K562 (cell line): ENCODE data around the gene SERTAD1. TPM values are rescaled to one million over a fixed set of nuclear protein-coding genes. Genes with fewer than 3 reads are reported as not detected.

Source experiments
- CBX8 ChIP-seq: fragments of 200-600 bp; sonication (generic); IDR thresholded peaks from 2 replicates; pipeline ENCODE4 v1.6.1; 2012; ENCODE audit warnings: borderline replicate concordance, mixed run types, low read depth, mild to moderate bottlenecking, moderate library complexity, mixed read lengths, low read length, control low read depth, inconsistent platforms; ENCODE audit not compliant: poor library complexity, severe bottlenecking; ENCODE audit errors: extremely low read depth
- CCAR2 ChIP-seq: fragments of 200-400 bp; formaldehyde crosslinking; IDR thresholded peaks from 2 replicates; pipeline ENCODE4 v1.6.1; 2017; ENCODE audit warnings: mild to moderate bottlenecking, low read depth, low read length
- CTBP1 ChIP-seq: fragments of 450-650 bp; IDR thresholded peaks from 2 replicates; pipeline ENCODE4 v1.6.1; 2016; ENCODE audit warnings: borderline replicate concordance
- GABPA ChIP-seq: fragments of 200-800 bp; sonication (Bioruptor generic); conservative IDR thresholded peaks from 2 replicates; pipeline ENCODE4 v1.6.1; 2016; ENCODE audit warnings: low read depth, missing genetic modification characterization, missing compliant biosample characterization
- GTF2F1 ChIP-seq: IDR thresholded peaks from 2 replicates; pipeline ENCODE4 v1.6.1; 2011; ENCODE audit warnings: low read depth, low read length, improper control_type of control experiment
- HDAC6 ChIP-seq: IDR thresholded peaks from 2 replicates; pipeline ENCODE4 v1.6.1; 2012; ENCODE audit warnings: low read depth, mild to moderate bottlenecking, control low read depth, inconsistent platforms, low read length, moderate library complexity
- KLF6 ChIP-seq: fragments of 250-450 bp; sonication (Bioruptor Pico); IDR thresholded peaks from 2 replicates; pipeline ENCODE4 v1.4.0; 2020; ENCODE audit warnings: mild to moderate bottlenecking, moderate library complexity, borderline replicate concordance
- MTA2 ChIP-seq: fragments of 450-650 bp; IDR thresholded peaks from 2 replicates; pipeline ENCODE4 v1.6.1; 2016; ENCODE audit warnings: low read depth
- NR2C1 ChIP-seq, 2 experiments: fragments of 450-650 bp; IDR thresholded peaks; 2 replicates each; pipeline ENCODE4 v1.6.1; 2017; ENCODE audit warnings: mild to moderate bottlenecking in 2 of 2, antibody characterized with exemption in 1 of 2, inconsistent platforms in 1 of 2, missing compliant biosample characterization in 1 of 2, missing genetic modification characterization in 1 of 2
- PML ChIP-seq: IDR thresholded peaks from 2 replicates; pipeline ENCODE4 v1.6.1; 2012; ENCODE audit warnings: low read length, inconsistent platforms
- POLR2AphosphoS5 ChIP-seq: IDR thresholded peaks from 2 replicates; pipeline ENCODE4 v1.6.1; 2011; ENCODE audit warnings: mild to moderate bottlenecking, low read depth, low read length, moderate library complexity; ENCODE audit not compliant: control insufficient read depth, insufficient read depth
- SAFB2 ChIP-seq: fragments of 200-400 bp; formaldehyde crosslinking; IDR thresholded peaks from 2 replicates; pipeline ENCODE4 v1.6.1; 2018; ENCODE audit warnings: borderline replicate concordance, low read length, low read depth, moderate library complexity; ENCODE audit not compliant: severe bottlenecking
- SMC3 ChIP-seq: conservative IDR thresholded peaks from 2 replicates; pipeline ENCODE4 v1.6.1; 2011; ENCODE audit warnings: low read depth, low read length, improper control_type of control experiment; ENCODE audit not compliant: insufficient read depth
- SRF ChIP-seq, 2 experiments: fragments of 250-450, 450-650 bp in 1 of 2; sonication (Bioruptor Pico) in 1 of 2; sonication (generic) in 1 of 2; formaldehyde crosslinking; IDR thresholded peaks; 2 replicates each; pipeline versions ENCODE4 v1.5.0 to v1.5.1; 2020 to 2022; ENCODE audit warnings: mild to moderate bottlenecking in 1 of 2, missing genetic modification reagents in 1 of 2
- TAL1 ChIP-seq: fragments of 450-650 bp; IDR thresholded peaks from 2 replicates; pipeline ENCODE4 v1.6.1; 2016; ENCODE audit warnings: mild to moderate bottlenecking
- TCF3 ChIP-seq: sonication (generic); formaldehyde crosslinking; IDR thresholded peaks from 2 replicates; pipeline ENCODE4 v1.4.0; 2020; ENCODE audit warnings: mild to moderate bottlenecking, missing genetic modification reagents
- UBTF ChIP-seq, 2 experiments: IDR thresholded peaks; 2 replicates each; pipeline ENCODE4 v1.6.1; 2012; ENCODE audit warnings: improper control_type of control experiment in 2 of 2, low read depth in 2 of 2, low read length in 2 of 2, borderline replicate concordance in 1 of 2
- ZBTB34 ChIP-seq: fragments of 250-450 bp; sonication (Bioruptor Pico); IDR thresholded peaks from 2 replicates; pipeline ENCODE4 v1.8.0; 2021; ENCODE audit warnings: mild to moderate bottlenecking, moderate library complexity
- ZEB2 ChIP-seq: fragments of 450-650 bp; IDR thresholded peaks from 2 replicates; pipeline ENCODE4 v1.6.1; 2016
- ZNF398 ChIP-seq: fragments of 250-450 bp; sonication (Bioruptor Pico); IDR thresholded peaks from 2 replicates; pipeline ENCODE4 v1.8.0; 2021; ENCODE audit warnings: moderate library complexity, mild to moderate bottlenecking, inconsistent platforms
- ZNF778 ChIP-seq: fragments of 450-650 bp; formaldehyde crosslinking; IDR thresholded peaks from 2 replicates; pipeline ENCODE4 v1.4.0; 2020; ENCODE audit warnings: mild to moderate bottlenecking, moderate library complexity
- polyA plus RNA-seq, 8 experiments: library from polyadenylated mRNA; depleted of rRNA in 4 of 8; stranded (reverse) in 5 of 8; unstranded in 3 of 8; fragments of >200 nt; fragmentation: Nextera tagmentation in 2 of 8; fragmentation: Illumina TruSeq in 1 of 8; extraction: Ambion mirVana in 2 of 8; extraction: Trizol in 1 of 8; gene quantifications; 2 replicates each; pipeline versions ENCODE4 v1.2.1 to v1.2.3, GENCODE V29; 2011 to 2014; ENCODE audit warnings: inconsistent platforms in 1 of 8, missing spikeins in 1 of 8
- total RNA-seq, 7 experiments: library from RNA; depleted of rRNA in 6 of 7; stranded (reverse); fragments of >200 nt in 6 of 7; fragmentation: Illumina TruSeq in 2 of 7; extraction: Trizol in 2 of 7; gene quantifications; 2 replicates each; pipeline versions ENCODE4 v1.2.1 to v1.2.3, GENCODE V29; 2011 to 2021; ENCODE audit warnings: low replicate concordance in 1 of 7

Gene SERTAD1
- total and polyA plus RNA-seq, 9 of the 15 experiments (the other 6 are each of a cell fraction or from before 2014, with no cell fraction given), result 0.15 to 8.7 (median 4.9) TPM

- TF ChIP-seq ZBTB34 (CRISPR knock-in tag), result no peak
- TF ChIP-seq KLF6, result 0 out of 2 replicates have a peak, but pooled peaks have one; percentile 34
- TF ChIP-seq SAFB2, result no peak
- TF ChIP-seq PML, result peak; percentile 92
- TF ChIP-seq GABPA, result no peak
- no peak for TF ChIP-seq ZNF778
- TF ChIP-seq POLR2AphosphoS5, result peak; percentile 98
- TF ChIP-seq ZNF398, result no peak
- peak; percentile 64; the same call in 1 of the 2 replicates for TF ChIP-seq ZEB2
- no peak for TF ChIP-seq GTF2F1
- TF ChIP-seq CTBP1, result peak; percentile 68
- peak; percentile 30 for TF ChIP-seq NR2C1 (IDR thresholded peaks at IDR 0.05)
- no peak for TF ChIP-seq NR2C1 (tag; IDR thresholded peaks at IDR 0.05)
- no peak for TF ChIP-seq HDAC6
- TF ChIP-seq TAL1, result peak; percentile 96
- peak; percentile 98 for TF ChIP-seq TCF3
- peak; percentile 88 for TF ChIP-seq MTA2
- no peak for TF ChIP-seq UBTF (IDR thresholded peaks at IDR 0.05; ENCODE audit: borderline replicate concordance in 1 of 2, low read depth in 2 of 2, low read length in 2 of 2)
- no peak for TF ChIP-seq CCAR2
- no peak for TF ChIP-seq CBX8
- peak; percentile 40; the same call in 1 of the 2 replicates for TF ChIP-seq SMC3
- peak in 1 of 2 experiments; percentile 10; a peak in 1 of 4 replicates for TF ChIP-seq SRF (CRISPR knock-in tag; IDR thresholded peaks at IDR 0.05)
These were observed 38.5 kb upstream of the SERTAD1 start (continued) for GRCh38 chr19:40464059-40465024.
